NCI-H2081 (cell line): ENCODE data around the gene CHN2.
A peak's percentile ranks its signal among the peaks of the same experiment; 100 is the strongest.

Source experiments
- DNase-seq, 2 experiments: peaks; one replicate each; lab custom pipeline; 2025; lab: John Stamatoyannopoulos, UW

Gene CHN2

DNA sequence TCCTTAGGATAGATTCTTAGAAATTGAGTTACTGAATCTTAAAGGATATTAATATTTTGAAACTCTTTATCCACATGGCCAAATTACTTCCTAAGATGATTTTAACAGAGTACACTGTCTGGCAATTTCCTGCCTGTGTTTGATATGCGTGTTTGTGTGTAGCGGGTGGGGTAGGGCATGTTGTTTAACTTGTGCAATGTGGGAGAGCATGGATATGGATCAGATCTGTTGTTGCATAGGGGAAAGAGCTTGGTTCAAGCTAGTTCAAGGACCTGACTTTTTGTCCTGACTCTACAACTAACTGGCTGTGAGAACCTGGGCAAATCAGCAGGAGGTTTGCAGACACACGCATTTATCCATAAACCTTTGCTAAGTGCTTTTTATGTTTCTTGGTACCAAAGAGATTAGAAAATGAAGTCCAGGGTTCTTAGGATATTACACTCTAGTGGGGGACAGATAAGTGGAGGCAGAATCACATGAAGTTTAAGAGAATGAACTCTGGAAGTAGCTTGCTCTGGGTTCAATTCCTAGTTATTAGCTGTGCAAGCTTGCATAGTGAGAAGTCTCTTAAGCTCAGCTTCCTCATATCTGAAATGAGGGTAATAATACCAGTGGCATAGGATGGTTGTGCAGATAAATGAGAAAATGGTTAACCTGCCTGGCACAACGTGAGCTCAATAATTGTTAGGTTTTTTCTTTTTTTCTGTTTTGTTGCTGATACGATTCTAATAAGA lies 272.8 kb downstream of the CHN2 start:
- DNase-seq, result no peak

DNA sequence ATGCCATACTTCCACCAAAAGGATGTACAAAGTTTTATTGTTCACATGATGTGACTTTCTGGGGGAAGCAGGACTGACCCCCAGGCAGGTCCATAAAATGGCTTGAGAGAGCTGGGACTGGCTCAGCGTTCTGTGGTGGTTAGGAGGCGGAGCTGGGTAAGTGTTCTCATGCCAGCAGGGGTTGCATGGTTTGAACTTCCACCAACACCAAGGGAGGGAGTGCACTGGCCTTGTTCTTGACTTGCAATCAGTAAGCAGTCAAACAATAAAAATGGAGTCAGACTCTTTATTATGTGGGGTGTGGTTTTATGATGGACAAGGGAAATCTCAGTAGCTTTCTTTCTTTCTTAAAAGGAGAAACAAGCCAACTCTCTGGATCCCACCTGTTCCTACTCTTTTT lies 273.6 kb downstream of the CHN2 start:
- no peak for DNase-seq

DNA sequence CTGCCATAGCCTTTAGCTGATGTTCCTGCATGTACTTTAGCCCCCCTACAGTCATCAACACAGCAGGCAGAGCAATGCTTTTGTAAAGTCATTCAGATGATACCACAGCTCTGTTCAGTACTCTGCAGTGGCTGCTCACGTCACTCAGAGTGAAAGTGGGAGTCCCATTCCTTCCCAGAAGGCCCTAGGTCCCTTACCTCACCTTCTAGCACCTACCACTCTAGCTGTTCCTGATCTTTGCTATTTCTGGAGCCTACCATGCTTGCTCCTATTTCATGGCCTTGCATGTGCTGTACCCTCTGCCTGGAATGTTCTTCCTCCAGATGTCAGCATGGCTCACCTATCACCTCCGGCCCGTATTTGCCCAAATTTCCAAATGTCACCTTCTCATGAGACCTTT lies 274.7 kb downstream of the CHN2 start:
- DNase-seq, result no peak

DNA sequence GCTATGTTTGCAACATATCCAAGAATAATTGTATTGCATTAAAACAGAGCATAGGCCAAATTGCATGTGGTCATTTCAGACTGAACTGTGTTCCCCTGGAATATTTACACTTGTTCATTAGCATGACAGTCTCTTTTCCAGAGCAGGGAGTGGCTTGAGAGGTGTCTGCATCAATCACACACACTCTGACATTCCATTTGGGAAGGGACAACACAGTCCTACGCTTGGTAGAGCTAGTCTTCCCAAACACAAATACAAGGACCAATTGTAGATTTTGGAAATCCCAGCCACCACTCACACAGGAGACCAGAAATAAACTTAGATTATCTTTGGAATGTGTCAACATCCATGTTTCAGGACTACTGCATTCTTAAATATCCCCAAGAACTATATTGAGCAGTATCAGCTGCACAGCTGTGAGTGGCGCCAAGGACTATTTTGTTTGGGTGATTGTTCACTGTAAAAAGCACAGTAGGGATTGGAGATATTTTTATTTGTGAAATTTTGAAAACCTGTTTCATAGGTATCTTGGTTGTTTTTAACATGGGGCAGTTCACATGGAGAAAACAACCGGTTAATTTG lies 275.5 kb downstream of the CHN2 start:
- no peak for DNase-seq

DNA sequence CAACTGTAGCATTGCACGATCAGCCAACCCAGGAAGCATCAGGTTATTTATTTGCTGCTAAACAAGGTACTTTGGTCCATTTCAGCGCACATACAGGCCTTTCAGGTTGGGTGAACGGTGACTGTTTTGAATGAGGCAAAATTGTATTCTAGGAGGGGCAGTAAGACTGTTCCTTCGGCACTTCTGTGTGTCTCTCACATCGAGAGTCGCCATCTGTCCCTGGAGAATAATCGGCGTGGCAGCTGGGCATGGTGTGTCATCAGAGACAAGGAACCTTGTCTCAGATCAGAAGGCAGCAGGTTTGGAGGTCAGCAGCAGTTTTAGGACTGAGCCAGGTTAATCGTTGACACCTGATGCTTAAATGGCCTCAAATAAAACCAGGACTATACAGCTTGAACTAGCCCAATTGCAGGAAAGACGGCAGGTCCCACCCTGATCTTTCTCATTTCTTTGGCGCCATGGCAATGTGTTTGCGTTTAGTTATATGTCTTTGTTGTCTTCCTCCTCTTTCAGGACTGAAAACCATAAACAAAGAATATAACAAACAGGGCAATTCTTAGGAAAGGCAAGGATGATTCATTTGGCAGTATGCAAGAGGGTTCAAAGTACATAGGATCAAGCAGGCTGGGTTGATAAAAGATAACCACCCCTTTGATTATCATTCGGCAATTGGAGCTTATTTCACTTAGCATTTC lies 277.0 kb downstream of the CHN2 start:
- DNase-seq, result no peak

DNA sequence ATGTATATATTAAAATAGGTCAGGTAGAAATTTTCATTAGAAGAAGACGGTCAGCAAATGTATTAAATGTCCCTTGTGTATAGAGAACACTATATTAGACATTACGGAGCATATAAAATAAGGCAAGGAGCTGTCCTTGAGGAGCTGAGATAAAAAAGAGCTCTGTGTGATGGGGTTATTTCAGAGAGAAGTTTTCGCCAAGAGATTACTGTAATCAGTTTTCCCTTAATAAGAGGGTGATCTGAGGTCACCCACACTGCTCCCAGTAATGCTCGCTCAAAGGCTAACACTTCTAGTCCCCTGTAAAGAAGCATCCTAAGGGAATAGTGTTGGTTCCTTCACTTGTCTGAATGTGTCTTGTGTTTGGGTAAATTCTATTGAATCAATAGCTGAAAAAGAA lies 282.3 kb downstream of the CHN2 start:
- no peak for DNase-seq

DNA sequence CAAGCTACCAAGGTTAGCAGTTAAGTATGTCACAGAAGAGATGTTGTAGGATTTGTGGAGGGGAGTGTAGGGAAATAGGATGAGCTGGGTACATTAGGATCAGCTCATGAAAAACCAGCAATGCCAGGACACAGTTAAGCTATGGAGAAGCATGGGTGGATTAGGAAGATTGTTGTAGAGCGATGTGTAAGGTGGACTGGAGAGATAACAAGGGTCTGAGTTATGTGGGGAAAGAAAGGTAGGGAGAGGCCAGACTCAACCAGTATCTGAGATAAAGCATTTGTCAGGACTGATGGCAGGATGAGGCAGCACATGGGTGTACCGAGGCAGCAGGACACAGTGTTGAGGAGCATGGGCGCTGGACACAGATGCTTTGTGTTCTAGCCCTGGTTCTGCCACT lies 283.7 kb downstream of the CHN2 start:
- DNase-seq, result no peak

DNA sequence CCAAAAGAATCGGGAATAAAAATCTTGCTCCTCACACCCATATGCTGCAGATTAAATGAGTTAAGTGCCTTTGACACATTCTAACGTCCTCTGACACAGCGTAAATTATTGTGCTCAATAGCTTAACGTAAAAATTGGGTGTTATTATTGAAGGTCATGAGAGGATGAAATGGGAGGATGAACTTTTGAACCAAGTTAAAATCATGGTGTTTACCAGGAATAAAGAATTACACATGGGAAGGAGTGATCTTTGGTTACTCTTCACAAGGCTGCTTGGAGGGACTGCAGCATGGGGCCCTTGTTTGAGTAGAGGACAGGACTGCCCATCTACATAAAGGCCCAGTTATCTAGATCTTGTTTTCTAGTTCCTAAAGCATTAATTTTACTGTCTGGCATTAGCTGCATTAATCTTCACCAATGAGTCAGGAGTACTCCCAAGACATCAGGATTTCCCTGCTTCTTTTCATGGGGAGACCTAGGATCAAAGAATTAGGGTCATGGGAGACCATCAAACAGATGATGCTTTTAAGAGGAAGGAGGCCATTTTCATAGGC lies 284.2 kb downstream of the CHN2 start:
- DNase-seq, result no peak

DNA sequence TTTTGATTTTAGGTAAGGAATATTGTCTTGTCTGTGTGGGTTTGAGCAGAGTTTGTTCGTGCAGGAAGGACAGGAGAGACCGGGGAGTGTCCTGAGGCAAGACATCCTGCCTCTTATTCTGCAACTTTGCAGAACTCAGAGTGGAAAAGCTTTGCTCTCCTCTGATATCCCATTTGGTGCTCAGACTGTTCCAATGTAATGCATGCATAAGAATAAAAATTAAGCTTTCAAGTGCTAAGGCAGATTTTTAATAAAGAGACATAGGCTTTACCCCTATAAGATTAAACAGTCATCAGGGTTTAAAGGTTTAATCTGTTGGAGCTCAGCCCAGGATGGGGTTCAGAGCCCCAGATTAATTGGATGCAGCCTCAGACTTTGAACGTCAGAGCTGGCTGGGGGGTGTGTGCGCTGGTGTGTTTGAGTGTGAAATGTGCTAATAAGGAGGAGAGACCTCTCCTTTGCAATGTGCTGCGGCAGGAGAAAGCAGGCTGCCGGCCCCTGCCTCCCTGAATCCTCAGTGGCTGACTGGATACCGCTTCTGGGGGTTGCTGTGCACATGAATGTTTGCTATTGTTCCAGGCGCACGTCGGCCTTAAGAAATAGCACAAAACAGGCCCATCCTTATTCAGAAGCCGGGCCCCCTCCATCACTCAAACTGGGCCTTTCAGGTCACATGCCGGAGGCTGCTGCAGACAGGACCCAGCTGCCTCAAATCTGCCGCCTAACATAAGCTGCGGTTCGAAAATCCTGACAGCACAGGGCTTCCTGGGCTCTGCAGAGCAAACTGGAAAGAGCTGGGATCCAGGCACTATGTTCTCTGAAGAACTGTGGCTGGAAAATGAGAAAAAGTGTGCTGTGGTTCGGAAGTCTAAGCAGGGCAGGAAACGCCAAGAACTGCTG lies 285.0 kb downstream of the CHN2 start:
- no peak for DNase-seq

DNA sequence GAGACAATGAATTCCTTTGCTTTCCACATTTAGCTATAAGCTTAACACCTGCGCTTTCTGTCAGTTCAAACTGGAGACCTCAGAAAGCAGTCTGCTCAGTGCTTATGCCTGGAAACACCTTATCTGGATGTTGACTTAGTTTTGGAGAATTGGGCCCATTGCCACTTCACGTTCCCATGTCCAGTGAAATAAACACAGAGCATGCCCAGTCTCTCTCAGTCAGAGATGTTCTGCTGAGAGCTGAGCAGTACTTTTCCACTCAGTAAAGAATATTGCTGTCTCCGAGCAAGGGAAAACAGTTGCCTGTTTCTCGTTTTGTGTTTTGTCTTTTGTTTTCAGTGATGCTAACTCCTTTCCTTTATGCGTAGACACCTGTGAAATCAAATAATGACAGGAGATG lies 285.9 kb downstream of the CHN2 start:
- DNase-seq, result peak in 1 of 2 experiments; percentile 39

DNA sequence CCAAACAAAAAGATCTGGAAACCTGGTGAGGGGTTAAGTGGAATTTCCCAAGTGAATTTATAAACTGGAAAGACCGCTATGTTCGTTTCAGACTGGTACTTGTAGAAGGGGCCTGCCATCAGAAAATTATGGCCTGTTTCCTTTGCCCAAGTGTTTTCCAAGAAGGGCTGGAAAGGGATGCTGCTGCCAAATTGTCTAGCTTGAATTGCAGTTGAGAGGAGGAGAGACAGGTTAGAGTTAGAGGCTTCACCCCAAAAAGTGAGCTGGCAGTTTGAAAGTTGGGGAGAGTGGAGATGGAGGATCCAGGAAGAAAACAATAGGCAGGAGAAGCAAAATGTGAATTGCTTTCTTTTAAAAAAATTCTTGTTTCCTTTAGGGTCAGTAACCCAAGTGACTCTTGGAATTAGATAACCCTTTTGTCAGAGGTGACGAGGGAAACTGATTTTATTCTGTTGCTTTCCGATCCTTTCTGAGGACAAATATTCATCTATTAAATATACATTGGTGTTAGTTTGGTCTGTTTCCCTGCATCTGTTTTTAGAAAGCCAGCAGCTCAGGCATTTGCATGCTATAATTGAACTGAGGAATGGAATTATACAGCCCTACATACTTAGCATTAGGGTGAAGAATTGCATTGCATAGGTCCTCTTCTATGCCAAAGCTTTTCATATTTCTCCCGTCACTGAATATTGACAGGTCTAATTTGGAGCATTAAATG lies 286.5 kb downstream of the CHN2 start:
- no peak for DNase-seq

DNA sequence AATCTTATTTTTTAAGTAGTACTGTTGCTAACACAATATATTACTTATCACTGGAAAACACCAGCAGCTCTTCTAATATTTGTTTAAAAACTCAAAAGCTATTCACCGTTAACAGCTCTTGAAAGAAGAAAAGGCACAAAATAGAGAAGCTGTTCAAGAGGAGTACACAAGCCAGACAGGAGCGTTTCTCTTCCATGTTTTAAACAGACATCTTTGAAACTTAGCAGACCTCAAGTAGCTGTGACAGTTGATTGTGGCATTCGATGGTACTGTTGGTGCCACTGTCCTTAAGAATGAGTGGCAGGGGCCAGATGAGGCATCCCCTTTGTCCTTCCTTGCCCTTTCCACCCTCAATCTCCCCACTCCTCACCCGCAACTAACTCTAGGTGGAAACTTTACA lies 287.5 kb downstream of the CHN2 start:
- no peak for DNase-seq

DNA sequence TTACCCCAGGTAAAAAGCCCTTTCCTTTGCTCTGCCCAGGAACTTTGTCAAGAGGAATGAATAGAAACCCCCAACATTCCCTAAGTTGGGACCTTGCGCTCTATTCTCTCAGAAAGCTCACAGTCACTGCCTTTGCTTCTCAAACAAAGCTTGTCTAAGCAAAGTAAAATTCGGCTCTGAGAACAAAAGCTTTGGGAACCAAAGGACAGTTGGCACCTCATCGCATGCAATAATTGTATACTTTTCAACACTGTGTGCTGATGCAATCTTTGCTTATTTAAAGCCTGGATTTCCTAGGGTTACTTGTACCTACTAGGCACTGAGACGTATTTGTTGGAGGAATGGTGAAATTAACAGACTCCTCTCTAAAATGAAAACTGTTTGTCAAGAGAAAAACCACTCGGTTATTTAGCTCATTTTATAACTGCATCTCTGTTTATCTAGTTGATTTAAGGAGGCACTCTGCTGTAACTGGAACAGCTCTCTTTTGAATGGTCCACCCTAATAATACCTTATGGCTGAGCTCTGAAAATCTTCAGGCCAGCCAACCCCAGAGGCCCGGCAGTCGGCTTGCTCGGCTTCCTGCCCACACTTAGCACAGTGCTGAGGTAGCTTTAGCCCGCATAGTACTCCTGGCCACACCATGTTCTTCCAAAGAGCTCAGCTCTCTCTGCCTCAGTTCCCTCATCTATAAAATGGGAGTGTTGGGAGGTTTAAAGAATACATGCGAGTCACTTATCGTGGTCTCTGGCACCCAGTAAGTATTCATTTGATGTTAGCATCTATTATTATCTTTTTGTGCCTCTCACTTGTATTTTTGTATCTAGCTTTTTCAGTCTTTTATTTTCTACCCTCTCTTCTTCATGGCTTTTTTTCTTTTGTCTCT lies 288.9 kb downstream of the CHN2 start:
- peak; percentile 28 to 67 for DNase-seq

DNA sequence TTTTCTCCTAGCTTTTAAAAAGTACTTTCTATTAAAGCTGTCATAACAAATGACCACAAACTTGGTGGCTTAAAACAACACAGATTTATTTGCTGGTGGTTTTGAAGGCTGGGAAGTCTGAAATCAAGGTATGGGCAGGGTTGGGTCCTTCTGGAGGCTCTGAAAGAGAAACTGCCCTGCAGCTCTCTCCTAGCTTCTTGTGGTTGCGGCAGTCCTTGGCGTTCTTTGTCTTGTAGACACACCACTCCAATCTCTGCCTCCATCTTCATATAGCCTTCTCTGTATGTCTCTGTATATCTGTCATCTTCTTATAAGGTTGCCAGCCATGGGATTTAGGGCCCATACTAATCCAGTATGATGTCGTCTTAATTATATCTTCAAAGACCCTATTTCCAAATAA lies 289.7 kb downstream of the CHN2 start:
- DNase-seq, result no peak

DNA sequence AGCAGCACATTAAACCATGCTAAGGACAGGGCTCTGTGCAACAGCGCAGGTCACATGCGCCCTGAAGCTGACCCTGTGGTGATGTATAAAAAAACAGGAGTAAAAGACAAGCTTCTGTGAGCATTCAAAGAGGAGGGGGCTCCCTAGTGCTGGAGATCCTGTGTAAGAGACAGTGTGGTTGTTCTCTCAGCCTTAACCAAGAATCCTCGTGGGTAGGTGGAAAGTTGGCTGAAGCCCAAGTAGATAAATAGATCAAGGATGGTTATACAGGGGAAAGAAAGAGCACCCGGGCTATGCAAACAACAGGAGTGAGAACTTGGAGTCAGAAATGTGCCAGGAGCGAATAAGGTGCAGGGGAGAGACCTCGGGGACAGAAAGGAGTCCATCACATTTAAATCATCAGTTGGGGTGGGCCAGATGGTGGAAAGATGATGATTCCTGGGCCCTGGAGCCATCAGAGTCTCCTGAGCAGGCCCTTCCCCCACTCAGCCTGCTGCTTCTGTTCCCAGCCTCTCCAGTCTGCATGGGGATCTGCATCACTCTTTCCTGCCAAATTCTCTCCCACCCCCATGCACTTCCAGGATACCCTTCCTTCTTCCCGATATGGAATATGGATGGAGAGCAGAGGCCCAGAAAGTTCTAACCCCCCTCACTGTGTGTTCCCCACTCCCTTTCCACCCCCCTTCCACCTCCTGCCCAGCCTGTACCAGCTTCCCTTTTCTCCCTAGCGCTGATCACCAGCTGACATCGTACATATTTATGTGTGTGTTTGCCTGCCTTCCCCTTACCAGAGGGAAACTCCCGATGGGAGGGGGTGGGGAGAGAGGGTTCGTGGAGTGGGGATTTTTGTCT lies 291.0 kb downstream of the CHN2 start:
- peak in 1 of 2 experiments; percentile 41 for DNase-seq

DNA sequence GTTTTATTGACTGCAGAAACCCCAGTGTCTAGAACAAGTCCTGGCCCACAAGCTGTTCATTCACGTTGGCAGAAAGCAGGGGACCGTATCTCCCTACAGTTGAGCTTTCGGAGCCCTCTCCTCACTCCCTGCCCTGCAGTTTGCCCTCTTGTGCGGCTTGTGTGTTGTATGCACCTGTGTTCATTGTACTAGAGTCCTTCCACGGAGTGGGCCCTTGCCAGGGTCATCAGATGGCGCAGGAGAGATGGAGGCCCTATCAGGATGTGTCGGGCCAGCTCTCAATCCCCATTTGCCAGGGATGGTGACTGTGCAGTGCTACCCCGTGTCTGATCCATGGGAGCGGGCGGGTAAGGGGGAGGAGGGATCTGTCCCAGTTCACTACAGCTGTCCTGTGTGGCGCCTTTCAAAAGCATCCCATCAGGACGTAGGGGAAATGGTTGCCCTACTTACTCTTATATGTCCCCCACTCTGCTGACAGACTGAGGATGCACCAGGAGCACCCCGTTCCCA lies 291.7 kb downstream of the CHN2 start:
- DNase-seq, result no peak

DNA sequence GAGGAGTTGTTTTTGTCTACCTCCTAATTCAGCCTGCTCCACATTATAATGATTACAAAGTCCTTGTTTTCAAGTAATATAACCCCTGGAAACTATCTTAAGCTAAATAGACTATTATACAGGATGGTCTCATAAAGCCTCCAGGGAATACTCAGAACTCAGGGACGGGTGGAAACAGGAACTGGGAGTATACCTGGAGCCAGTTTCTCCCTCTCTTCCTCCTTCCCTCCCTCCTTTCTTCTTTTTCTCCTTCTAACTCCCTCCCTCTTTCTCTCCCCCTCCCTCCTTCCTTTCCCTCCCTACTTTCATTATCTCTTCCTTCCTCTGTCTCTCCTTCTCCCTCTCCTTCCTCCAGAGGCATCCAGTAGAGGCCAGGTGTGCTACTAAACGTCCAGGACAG lies 292.8 kb downstream of the CHN2 start:
- DNase-seq, result no peak

DNA sequence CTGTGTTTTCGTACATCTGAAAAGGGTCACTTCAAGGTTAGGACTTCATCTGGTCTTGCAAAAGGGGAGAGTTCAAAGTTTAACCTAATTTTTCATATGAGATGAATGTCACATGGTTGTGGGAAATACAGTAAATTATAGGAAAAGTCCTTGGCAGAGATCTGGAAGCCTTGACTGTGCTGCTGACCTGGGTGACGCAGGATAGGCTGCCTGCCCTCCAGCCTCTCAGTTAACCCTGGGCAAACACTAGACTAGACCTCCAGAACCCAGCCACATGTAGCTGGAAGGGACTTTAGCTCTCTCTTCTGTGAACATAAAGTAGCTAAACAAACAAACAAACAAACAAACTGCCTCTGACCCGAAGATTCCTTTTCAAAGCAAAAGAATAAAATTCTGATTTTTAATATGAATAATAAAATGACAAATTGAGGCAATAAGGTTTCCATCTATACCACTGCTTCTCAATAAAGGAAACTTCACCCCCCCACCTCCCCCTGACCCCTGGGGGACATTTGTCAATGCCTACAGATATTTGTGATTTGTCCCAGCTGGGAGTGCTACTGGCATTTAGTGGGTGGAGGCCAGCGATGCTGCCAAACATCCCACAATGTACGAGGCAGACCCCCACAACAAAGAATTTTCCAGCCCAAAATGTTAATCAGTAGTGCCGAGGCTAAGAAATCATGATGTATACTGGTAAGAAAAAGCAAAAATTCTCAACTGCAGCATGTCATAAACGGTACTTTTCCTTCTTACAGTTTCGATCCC lies 293.8 kb downstream of the CHN2 start:
- DNase-seq, result no peak
